Stimulated activated CD4-positive, alpha-beta T cell treated with anti-CD3 and anti-CD28 coated beads, TNF-alpha, amount 100 ng/mL, for 4 hours (primary cell): ENCODE measurements around the gene TMEM178A.

Experiments used
- DNase-seq, 3 experiments: peaks; one replicate each; pipeline ENCODE4 v3.0.0-alpha.2; 2020; ENCODE audit warnings: low read depth in 3 of 3

Gene TMEM178A

GRCh38 chr2:39676342-39676741 is 10.6 kb downstream of the TMEM178A start:
- no peak for DNase-seq

- DNase-seq: no peak
These were observed 12.5 kb downstream of the TMEM178A start for GRCh38 chr2:39678170-39678569.

- DNase-seq: no peak
These were observed 14.1 kb downstream of the TMEM178A start for GRCh38 chr2:39679805-39680204.

- no peak for DNase-seq
These were observed 16.5 kb downstream of the TMEM178A start for GRCh38 chr2:39682066-39682692.

GRCh38 chr2:39683022-39683699 is 17.4 kb downstream of the TMEM178A start:
- DNase-seq: no peak

GRCh38 chr2:39684464-39684863 is 18.7 kb downstream of the TMEM178A start:
- no peak for DNase-seq

- DNase-seq: no peak
These were observed 19.4 kb downstream of the TMEM178A start for GRCh38 chr2:39685126-39685525.

GRCh38 chr2:39686456-39686855 is 20.7 kb downstream of the TMEM178A start:
- no peak for DNase-seq

- no peak for DNase-seq
These were observed 22.5 kb downstream of the TMEM178A start for GRCh38 chr2:39688181-39688580.

- DNase-seq: no peak
These were observed 23.6 kb downstream of the TMEM178A start for GRCh38 chr2:39689272-39689841.

- no peak for DNase-seq
These were observed 24.2 kb downstream of the TMEM178A start for GRCh38 chr2:39689876-39690275.

- no peak for DNase-seq
These were observed 27.5 kb downstream of the TMEM178A start for GRCh38 chr2:39693245-39693644.

- DNase-seq: no peak
These were observed 30.4 kb downstream of the TMEM178A start for GRCh38 chr2:39696101-39696553.

- no peak for DNase-seq
These were observed 31.1 kb downstream of the TMEM178A start for GRCh38 chr2:39696838-39697237.

- no peak for DNase-seq
These were observed 31.7 kb downstream of the TMEM178A start for GRCh38 chr2:39697454-39697853.

GRCh38 chr2:39701137-39701536 is 35.4 kb downstream of the TMEM178A start:
- no peak for DNase-seq

- no peak for DNase-seq
These were observed 37.6 kb downstream of the TMEM178A start for GRCh38 chr2:39703181-39703872.

- DNase-seq: no peak
These were observed 38.8 kb downstream of the TMEM178A start for GRCh38 chr2:39704540-39704939.

- no peak for DNase-seq
These were observed 39.9 kb downstream of the TMEM178A start for GRCh38 chr2:39705638-39706037.

- no peak for DNase-seq
These were observed 40.6 kb downstream of the TMEM178A start for GRCh38 chr2:39706312-39706711.

- DNase-seq: no peak
These were observed 41.2 kb downstream of the TMEM178A start for GRCh38 chr2:39706945-39707344.

GRCh38 chr2:39708003-39708402 is 42.3 kb downstream of the TMEM178A start:
- DNase-seq: no peak

GRCh38 chr2:39710807-39711206 is 45.1 kb downstream of the TMEM178A start:
- no peak for DNase-seq
